Testis (tissue), 3 donors: ENCODE data around the gene SGPL1. TPM values are rescaled to one million over a fixed set of nuclear protein-coding genes. Genes with fewer than 3 reads are reported as not detected.

Experiments
- DNase-seq: peaks from one replicate; pipeline ENCODE4 v3.0.0-alpha.2; 2019
- H3K27ac ChIP-seq, 2 donors: fragments of 200-600 bp; sonication (generic); one replicate each; pipeline ENCODE4 v1.5.1; 2019
- H3K27me3 ChIP-seq: fragments of 200-600 bp; sonication (generic); one replicate; pipeline ENCODE4 v1.5.1; 2019
- H3K36me3 ChIP-seq: fragments of 200-600 bp; sonication (generic); one replicate; pipeline ENCODE4 v1.5.1; 2017; ENCODE audit warnings: low read depth; ENCODE audit errors: missing control alignments
- H3K4me1 ChIP-seq: fragments of 200-600 bp; sonication (generic); one replicate; pipeline ENCODE4 v1.5.1; 2019
- H3K4me3 ChIP-seq, 2 donors: fragments of 200-600 bp; sonication (generic); one replicate each; pipeline ENCODE4 v1.5.1; 2017 to 2019
- H3K9me3 ChIP-seq: fragments of 200-600 bp; sonication (generic); one replicate; pipeline ENCODE4 v1.5.1; 2017
- POLR2A ChIP-seq: fragments of 450-650 bp; IDR thresholded peaks from one replicate; pipeline ENCODE4 v1.6.1; 2017; ENCODE audit warnings: antibody characterized with exemption, mild to moderate bottlenecking, moderate library complexity
- WGBS, 2 donors: methylation state at CpG; one replicate each; pipeline ENCODE4 v1.1.5; 2018; 5-methylcytosine and 5-hydroxymethylcytosine counted together
- intact Hi-C: fragments of 100-400 bp; cut with DNase I; formaldehyde crosslinking; loops from one replicate; pipeline ENCODE4 v1.15.1; 2023; ENCODE audit warnings: low total_unique reads
- polyA plus RNA-seq: library from polyadenylated mRNA; stranded (reverse); fragments of 350-450 nt; fragmentation: Illumina TruSeq; extraction: RNeasy Lipid Tissue Mini Kit (QIAGEN cat#74804); gene quantifications from one replicate; pipeline ENCODE4 v1.2.3, GENCODE V29; 2014; ENCODE audit warnings: low read depth, low replicate concordance; ENCODE audit not compliant: insufficient read depth
- total RNA-seq, 2 donors: library from RNA; depleted of rRNA; stranded (reverse); fragments of >200 nt; gene quantifications; one replicate each; pipeline ENCODE4 v1.2.3, GENCODE V29; 2016
- TF ChIP-seq, protein P1 (sequence below), 3 experiments: fragments of 450-650 bp in 2 of 3; fragments of 200-600 bp in 1 of 3; sonication (generic) in 1 of 3; IDR thresholded peaks; one replicate each; pipeline ENCODE4 v1.5.1; 2016 to 2019; ENCODE audit warnings: antibody characterized with exemption in 3 of 3, mild to moderate bottlenecking in 2 of 3, moderate library complexity in 1 of 3

Gene SGPL1
- total and polyA plus RNA-seq, 3 donors from 2014 or later: 38.5 to 70.1 (median 64.2) TPM

DNA sequence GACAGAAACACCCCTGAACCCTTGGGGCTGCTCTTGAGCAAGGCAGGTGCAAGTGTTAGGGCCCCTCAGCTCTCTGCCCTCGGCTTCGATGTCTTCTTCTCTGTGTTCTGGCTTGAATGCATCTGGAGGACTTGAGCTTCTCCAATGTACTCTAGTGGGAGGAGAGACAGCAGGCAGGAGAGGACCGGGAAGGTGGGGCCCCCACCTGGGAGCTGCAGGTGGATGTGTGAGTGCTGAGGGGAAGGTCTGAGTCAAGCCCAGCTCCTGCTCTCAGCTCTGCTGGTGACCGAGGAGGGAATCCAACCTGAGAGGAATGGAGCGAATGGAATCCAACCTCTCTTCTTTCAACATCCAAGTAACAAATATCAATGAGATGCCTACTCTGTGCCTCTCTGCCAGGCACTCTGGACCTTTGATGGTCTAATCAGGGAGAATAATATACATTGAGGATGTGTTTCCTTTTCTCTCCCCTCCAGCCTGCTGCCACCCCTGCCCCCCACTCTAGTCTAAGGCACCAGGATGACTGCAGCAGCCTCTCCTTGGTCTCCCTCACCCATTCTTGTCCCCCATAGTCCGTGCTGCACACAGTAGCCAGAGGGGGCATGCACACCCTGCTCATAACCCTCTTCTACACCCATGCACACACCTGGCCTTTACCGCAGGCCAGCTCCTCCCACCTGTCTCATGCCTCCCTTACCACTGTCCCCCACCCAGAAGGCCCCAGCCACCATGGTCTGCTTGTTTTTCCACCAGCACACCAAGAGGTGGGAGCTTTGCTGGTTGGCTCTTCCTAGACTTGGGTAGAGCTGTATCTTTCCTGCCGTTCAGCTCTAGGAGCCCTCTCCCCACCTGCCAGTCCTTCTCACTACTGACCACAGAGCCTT is 44.2 kb upstream of the SGPL1 start:
- Histone ChIP-seq H3K36me3 (no peaks in the 10 kb centered on the region), H3K4me1 (peaks cover 5% of the 10 kb centered on the region), H3K27ac (no peak overlapping the region), H3K4me3 (no peak overlapping the region), H3K9me3 (no peaks in the 10 kb centered on the region), H3K27me3 (no peaks in the 10 kb centered on the region)
- TF ChIP-seq POLR2A: no peak
- TF ChIP-seq, protein P1, sequence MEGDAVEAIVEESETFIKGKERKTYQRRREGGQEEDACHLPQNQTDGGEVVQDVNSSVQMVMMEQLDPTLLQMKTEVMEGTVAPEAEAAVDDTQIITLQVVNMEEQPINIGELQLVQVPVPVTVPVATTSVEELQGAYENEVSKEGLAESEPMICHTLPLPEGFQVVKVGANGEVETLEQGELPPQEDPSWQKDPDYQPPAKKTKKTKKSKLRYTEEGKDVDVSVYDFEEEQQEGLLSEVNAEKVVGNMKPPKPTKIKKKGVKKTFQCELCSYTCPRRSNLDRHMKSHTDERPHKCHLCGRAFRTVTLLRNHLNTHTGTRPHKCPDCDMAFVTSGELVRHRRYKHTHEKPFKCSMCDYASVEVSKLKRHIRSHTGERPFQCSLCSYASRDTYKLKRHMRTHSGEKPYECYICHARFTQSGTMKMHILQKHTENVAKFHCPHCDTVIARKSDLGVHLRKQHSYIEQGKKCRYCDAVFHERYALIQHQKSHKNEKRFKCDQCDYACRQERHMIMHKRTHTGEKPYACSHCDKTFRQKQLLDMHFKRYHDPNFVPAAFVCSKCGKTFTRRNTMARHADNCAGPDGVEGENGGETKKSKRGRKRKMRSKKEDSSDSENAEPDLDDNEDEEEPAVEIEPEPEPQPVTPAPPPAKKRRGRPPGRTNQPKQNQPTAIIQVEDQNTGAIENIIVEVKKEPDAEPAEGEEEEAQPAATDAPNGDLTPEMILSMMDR (IDR thresholded peaks at IDR 0.05): no peak
- WGBS, 2 donors: 93 to 96% methylated on average over 8 of the region's 8 CpGs
- peak; percentile 3 for DNase-seq
- intact Hi-C loops: no loop called here

DNA sequence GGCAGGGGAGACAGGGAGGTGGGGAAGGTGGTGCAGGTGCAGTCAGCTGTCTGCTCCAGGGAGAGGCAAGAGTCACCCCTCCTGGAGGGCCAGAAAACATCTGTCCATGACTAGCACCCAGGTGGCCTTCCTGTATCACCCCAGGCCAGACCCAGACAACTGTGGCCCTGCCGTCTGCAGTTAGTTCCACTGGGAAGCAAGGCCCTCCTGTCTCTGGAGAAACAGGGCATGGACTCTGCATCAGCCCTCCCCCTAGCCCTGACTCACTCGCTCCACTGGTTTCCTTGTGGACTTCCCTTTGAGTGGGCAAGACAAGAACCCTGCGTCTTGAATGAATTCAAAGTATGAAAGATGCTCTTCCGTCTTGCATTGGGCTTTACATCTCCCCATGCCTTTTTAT is 43.1 kb upstream of the SGPL1 start:
- Histone ChIP-seq H3K27ac (no peak overlapping the region), H3K9me3 (no peaks in the 10 kb centered on the region), H3K36me3 (no peaks in the 10 kb centered on the region), H3K27me3 (no peaks in the 10 kb centered on the region), H3K4me1 (peaks cover 5% of the 10 kb centered on the region), H3K4me3 (no peak overlapping the region)
- DNase-seq: peak; percentile 2
- intact Hi-C loops: no loop called here
- 81 to 88% methylated on average over 4 of the region's 4 CpGs for WGBS, 2 donors
- TF ChIP-seq, protein P1 (IDR thresholded peaks at IDR 0.05): no peak
- TF ChIP-seq POLR2A: no peak

DNA sequence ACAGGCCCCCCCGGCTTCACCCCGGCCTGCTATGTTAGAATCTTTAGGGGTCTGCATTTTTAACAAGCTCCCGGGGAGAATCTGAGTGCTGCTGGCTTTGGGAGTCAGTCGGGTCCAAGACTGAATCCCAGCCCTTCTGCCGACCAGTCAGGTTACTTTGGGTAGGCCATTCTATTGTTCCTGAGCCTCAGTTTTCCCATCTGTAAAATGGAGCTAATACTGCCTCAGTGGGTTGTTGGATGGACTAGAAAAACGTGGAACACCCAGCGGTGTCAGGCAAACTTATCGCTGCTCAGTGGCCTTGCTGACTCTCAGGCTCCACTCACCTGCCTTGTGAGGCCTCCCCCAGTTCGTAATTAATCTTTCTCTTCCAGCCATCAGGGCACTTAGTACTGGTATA is 42.3 kb upstream of the SGPL1 start:
- intact Hi-C loops: no loop called here
- Histone ChIP-seq H3K36me3 (no peaks in the 10 kb centered on the region), H3K27ac (no peak overlapping the region), H3K4me1 (peaks cover 5% of the 10 kb centered on the region), H3K27me3 (no peaks in the 10 kb centered on the region), H3K9me3 (no peaks in the 10 kb centered on the region), H3K4me3 (no peak overlapping the region)
- peak; percentile 2 for DNase-seq
- TF ChIP-seq, protein P1 (IDR thresholded peaks at IDR 0.05): no peak
- no peak for TF ChIP-seq POLR2A
- 85 to 90% methylated on average over 8 to 9 of the region's 9 CpGs for WGBS, 2 donors

DNA sequence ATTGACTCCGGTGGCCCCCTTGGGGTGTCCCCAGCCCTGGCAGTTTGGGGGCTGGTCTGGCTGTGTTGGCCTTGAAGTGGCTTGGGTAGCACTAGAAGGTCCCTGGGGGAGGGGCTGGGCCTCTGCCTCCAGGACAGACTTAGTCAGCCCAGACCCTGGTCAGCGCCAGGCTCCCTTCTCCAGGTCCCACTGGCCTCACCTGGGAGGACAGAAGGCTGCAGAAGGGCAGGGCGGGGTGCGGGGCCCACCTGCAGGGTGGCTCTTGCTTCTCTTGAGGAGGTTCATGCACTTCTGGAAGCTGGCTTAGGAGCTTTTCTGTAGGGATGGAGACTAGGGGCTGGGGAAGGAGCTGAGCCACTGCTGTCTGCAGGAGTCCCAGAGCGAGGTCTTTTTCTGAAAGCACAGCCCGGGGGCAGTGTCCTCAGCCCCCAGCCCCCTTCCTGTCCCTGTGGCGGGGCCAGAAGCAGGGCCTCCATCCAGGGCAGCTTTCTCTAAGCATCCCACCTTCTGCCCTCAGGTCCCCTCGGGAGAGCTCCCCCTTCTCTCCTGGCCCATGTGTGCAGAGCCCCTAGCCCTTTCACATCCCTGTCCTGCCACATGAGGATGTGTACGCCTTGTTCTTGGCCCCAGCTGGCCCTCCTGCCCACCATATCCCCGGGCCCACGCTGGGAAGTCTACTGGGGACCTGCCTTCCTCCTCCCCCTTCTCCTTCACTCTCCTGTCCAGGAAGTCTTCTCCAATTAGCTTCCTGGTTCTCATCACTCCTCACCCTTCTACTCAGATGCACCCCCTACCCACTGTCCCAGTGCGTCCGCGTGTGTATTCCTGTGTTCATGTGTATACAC is 41.6 kb upstream of the SGPL1 start:
- peaks cover 5% of the 10 kb centered on the region for H3K4me1 ChIP-seq
- no peaks in the 10 kb centered on the region for H3K9me3 ChIP-seq
- intact Hi-C loops: no loop called here
- H3K36me3 ChIP-seq: no peaks in the 10 kb centered on the region
- H3K4me3 ChIP-seq: no peak overlapping the region
- no peak for TF ChIP-seq POLR2A
- TF ChIP-seq, protein P1 (IDR thresholded peaks at IDR 0.05): no peak
- no peaks in the 10 kb centered on the region for H3K27me3 ChIP-seq
- WGBS, 2 donors: 90 to 91% methylated on average over 11 to 14 of the region's 14 CpGs
- H3K27ac ChIP-seq: no peak overlapping the region
- peak; percentile 9 for DNase-seq
